GM21825 (cell line): ENCODE data around the gene LSR.
A peak's percentile ranks its signal among the peaks of the same experiment; 100 is the strongest.

Experiments
- ATAC-seq: cut with Tn5 transposase; IDR thresholded peaks from one replicate; pipeline ENCODE4 v1.9.1; 2021; ENCODE audit warnings: mild to moderate bottlenecking, moderate library complexity; ENCODE audit not compliant: unreplicated experiment

LSR gene

GRCh38 chr19:35248310-35249145 is at the start of gene LSR:
Gene LSR (plus strand): TSS chr19:35249002. CDS start chr19:35249023, 21 bp downstream.
- peak; percentile 75 for ATAC-seq

GRCh38 chr19:35199481-35199880 is 49.3 kb upstream of the LSR start:
- no peak for ATAC-seq

DNA sequence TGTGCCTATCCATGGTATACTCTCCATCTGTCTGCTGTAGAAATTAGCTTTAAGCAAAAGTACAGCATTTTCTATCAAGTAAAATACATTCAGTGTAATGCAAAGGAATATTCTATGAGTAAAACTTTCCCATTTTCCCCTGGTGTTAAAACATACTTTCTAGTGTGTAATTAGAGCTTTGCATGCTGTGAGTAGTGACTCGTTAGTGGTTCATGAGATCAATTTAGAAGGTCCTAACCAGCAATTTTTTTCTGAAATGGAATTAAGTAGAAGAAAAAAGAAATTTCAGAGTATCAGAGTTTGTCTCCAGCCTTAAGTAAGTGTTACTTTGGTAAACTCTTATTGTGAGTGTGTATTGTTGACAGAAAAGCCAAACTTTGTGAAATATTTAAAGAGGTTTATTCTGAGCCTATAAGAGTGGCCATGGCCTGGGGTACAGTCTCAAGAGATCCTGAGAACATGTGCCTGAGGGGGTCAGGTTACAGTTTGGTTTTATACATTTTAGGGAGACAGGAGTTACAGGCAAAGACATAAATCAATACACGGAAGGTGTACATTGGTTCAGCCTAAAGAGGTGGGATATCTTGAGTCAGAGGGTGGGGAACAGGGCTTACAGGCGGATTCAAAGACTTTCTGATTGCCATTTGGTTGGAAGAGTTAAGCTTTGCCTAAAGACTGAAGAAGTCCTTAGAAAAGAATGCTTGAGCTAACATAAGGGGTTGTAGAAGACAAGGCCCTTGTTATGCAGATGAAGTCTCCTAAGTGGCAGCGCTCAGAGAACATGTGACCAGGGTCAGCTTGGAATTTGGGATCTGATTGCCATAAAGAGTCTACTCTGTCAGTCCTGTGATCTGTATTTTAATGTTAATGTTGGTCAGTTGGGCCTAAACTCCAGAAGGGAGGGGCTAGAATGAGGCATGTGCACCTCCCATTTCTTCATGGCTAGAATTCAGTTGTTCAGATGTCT is 45.8 kb upstream of the LSR start:
- no peak for ATAC-seq

DNA sequence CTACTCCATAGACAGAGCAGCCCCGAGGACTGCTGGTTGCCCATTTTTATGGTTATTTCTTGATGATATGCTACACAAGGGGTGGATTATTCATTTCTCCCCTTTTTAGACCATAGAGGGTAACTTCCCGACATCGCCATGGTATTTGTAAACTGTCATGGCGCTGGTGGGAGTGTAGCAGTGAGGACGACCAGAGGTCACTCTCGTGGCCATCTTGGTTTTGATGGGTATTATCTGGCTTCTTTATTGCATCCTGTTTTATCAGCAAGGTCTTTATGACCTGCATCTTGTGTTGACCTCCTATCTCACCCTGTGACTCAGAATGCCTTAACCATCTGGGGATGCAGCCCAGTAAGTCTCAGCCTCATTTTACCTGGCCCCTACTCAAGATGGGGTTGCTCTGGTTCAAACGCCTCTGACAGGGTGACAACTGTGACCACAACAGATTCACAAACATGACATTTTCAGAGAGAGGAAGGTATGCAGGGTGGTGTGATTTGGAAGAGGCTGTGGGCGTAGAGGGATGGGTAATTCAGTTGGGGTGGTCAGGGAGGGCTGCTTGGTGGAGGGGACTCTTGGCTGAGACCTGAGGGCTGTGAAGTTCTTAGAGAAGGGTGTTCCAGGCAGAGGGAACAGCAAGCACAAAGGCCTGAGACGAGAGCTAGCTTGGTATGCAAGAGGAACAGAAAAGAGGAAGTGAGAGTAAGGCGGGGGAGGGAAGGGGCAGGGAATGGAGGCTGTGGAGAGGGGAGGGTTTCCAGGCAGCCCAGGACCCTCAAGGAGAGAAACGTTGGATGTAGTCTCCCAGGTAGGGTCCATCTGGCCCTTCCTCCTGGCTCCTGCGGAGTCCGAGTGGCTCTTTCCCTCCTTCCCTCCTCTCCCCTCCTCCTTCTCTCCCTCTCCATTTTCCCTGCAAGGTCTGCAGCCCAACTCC is 43.7 kb upstream of the LSR start:
- ATAC-seq = peak; percentile 72

GRCh38 chr19:35205733-35206323 is 43.0 kb upstream of the LSR start:
- no peak for ATAC-seq

GRCh38 chr19:35206379-35206778 is 42.4 kb upstream of the LSR start:
- no peak for ATAC-seq

DNA sequence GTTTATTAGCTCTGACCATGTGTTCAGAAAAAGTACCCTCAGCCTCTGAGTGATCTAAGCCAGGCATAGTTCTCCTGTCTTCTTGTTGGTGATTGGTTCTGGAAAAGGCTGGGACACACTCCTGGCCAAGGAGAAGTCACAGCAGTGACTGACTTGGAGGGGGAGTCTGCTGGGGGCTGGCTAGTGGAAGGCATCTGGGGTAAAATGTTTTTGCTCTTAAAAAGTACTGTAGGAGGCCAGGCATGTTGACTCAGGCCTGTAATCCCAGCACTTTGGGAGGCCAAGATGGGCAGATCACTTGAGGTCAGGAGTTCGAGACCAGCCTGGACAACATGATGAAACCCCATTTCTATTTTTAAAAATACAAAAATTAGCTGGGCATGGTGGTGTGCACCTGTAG is 41.9 kb upstream of the LSR start:
- no peak for ATAC-seq

DNA sequence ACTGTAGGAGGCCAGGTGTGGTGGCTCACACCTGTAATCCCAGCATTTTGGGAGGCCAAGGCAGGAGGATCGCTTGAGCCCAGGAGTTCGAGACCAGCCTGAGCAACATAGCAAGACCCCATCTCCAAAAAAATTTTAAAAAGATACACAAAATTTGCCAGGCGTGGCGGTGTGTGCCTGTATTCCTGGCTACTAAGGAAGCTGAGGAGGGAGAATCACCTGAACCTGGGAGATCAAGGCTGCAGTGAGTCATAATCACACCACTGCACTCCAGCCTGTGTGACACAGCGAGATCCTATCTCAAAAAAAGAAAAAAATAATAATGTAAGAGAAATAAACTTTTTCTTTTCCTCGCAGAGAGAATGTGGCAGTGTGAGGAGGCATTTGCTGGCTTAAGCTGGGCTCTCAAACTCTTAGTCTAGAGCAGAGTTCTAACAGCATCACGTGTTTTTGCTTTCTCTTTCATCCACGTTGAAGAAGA is 41.4 kb upstream of the LSR start:
- ATAC-seq = no peak

GRCh38 chr19:35208121-35208520 is 40.7 kb upstream of the LSR start:
- no peak for ATAC-seq

DNA sequence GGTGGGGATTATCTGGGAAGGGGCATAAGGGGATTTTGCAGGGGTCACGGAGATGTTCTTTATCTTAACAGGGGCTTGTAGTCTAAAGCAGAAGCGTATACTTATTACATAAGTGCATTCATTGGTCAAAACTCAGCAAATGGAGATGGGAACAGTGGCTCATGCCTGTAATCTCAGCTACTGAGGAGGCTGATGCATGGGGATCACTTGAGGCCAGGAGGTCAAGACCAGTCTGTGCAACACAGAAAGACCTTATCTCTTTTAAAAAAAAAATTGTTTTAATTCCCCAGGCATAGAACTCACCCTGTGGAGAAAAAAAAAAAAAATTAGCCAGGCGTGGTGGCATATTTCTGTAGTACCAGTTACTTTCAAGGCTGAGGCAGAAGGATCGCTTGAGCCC is 39.2 kb upstream of the LSR start:
- no peak for ATAC-seq

GRCh38 chr19:35211545-35212230 is 37.1 kb upstream of the LSR start:
- no peak for ATAC-seq

DNA sequence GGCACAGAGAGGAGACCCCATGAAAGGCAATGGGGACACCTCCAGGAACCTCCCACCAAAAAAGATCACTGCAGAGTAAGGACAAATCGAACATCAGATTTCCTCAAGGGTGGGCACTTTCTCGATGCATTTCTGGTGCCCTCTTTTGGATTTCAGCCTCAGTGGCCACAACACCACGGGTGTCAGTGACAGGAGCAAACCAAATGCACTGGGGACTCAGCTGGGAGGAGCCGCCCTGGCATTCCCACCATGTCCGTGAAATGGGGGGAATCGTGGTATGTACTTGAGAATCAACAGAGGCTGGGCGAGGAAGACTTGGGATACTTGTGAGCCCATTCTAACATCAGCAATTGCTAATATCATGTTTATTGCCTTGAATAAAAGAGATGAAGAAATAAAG is 36.6 kb upstream of the LSR start:
- no peak for ATAC-seq

GRCh38 chr19:35213663-35214632 is 34.9 kb upstream of the LSR start:
- peak; percentile 63 for ATAC-seq

GRCh38 chr19:35214766-35215422 is 33.9 kb upstream of the LSR start:
- ATAC-seq = no peak

DNA sequence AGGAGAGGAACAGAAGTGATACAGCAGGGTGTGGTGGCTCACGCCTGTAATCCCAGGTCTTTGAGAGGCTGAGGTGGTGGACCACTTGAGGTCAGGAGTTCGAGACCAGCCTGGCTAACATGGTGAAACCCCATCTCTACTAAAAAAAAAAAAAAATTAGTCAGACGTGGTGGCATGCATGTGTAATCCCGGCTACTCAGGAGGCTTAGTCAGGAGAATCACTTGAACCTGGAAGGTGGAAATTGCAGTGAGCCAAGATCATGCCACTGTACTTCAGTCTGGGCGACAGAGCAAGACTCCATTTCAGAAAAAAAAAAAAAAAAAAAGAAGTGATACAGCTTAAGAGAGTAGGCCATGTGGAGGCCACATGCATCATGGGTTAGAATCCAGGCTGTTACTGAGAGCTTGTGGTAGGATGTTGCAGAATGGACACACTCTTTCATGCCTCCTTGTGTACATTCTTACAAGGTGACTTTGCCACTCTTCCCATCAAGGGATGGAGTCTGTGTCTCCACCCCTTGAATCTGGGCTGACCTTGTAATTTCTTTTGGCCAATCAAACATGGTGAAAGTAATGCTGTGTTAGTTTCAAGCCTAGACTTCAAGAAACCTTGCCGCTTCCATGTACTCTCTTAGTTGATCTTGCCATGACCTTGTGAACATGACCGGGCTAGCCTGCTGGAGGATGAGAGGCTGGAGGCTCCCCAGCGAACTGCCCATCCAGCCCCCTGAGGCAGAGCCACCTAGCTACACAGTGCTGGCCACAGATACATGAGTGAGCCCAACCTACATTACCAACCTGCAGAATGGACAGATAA is 32.6 kb upstream of the LSR start:
- ATAC-seq = no peak

- ATAC-seq = no peak
These were observed 31.8 kb upstream of the LSR start for GRCh38 chr19:35216833-35217648.
